ENCODE data around the gene SYCP2. TPM values are rescaled to one million over a fixed set of nuclear protein-coding genes. Genes with fewer than 3 reads are reported as not detected.

Gene SYCP2
- total RNA-seq, 1 donor from 2014 or later, result 1.9 TPM

DNA sequence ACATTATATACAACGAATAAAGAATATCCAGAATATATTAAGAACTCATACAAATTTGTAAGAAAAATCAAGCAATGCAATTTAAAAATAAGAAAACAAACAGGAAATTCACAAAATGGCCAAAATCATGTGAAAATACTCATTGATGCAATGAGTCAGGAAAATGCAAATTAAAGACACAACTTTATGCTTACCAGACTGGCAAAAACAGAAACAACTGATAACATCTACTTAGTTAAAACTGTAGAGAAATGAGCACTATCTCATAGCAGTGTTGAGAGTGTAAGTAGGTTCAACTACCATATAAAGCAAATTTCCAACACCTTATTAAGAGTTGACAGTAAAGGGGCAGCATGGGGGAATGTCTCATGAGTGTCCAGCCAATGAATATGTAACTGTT, 62.3 kb downstream of the SYCP2 start:
- DNase-seq (no peak), ATAC-seq (no peak)
- no peak for TF ChIP-seq CTCF (IDR thresholded peaks at IDR 0.05)
- H3K4me3 ChIP-seq, result no peak overlapping the region
- H3K36me3 ChIP-seq, result no peaks in the 10 kb centered on the region
- no peaks in the 10 kb centered on the region for H3K9me3 ChIP-seq
- no peak overlapping the region for H3K27ac ChIP-seq
- H3K27me3 ChIP-seq, result no peaks in the 10 kb centered on the region
- no peaks in the 10 kb centered on the region for H3K4me1 ChIP-seq
- intact Hi-C loops (cut with DNase I), result no loop called here

GRCh38 chr20:59866338-59866737, 67.1 kb downstream of the SYCP2 start:
- Histone ChIP-seq H3K4me3 (no peak overlapping the region), H3K4me1 (no peaks in the 10 kb centered on the region), H3K27ac (no peak overlapping the region), H3K9me3 (no peaks in the 10 kb centered on the region), H3K27me3 (no peaks in the 10 kb centered on the region), H3K36me3 (no peaks in the 10 kb centered on the region)
- no peak for DNase-seq
- intact Hi-C loops (cut with DNase I), result no loop called here
- no peak for TF ChIP-seq CTCF (IDR thresholded peaks at IDR 0.05)
- no peak for ATAC-seq

DNA sequence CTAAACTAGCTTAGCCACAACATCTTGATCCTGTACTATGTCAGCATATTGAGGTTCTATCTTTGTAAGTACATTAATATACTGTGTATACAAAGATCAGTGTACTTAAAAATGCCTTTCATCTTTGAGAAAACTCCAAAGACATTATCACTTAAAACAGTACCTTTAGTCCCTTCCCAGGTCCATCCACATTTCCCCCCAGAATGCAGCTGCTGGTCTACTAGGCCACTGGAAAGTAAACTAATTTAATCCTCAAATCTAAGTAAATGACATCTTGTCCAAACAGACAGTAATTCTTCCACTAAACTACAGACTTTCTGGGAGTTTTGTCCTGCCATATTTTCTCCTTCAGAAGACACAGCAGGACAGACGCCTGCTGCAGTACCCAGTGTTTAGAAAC, 68.7 kb downstream of the SYCP2 start:
- H3K4me1 ChIP-seq, result no peaks in the 10 kb centered on the region
- no peaks in the 10 kb centered on the region for H3K27me3 ChIP-seq
- H3K9me3 ChIP-seq, result no peaks in the 10 kb centered on the region
- intact Hi-C loops (cut with DNase I), result no loop called here
- H3K36me3 ChIP-seq, result no peaks in the 10 kb centered on the region
- no peak overlapping the region for H3K4me3 ChIP-seq
- TF ChIP-seq CTCF (IDR thresholded peaks at IDR 0.05), result no peak
- H3K27ac ChIP-seq, result no peak overlapping the region
- no peak for DNase-seq
- ATAC-seq, result no peak

DNA sequence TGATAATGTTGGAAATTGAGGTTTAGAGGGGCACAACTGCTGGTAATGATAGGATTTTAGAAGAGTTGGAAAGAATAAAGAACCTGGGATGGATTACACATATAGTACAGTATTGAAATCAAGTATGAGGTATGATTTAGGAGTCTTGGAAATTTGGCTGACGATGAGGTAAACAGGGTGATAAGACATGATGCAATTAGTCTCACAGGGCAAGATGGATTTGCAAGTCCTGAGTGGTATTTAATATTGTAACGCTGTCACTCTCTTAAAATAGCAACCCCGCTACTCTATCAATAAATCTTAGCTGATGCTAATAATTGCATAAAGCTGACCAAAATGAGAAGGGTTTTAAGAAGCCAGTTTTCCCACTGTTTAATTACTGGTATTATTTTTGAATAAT, 70.4 kb downstream of the SYCP2 start:
- intact Hi-C loops (cut with DNase I), result no loop called here
- no peaks in the 10 kb centered on the region for H3K36me3 ChIP-seq
- DNase-seq (no peak), ATAC-seq (no peak)
- H3K9me3 ChIP-seq, result no peaks in the 10 kb centered on the region
- TF ChIP-seq CTCF (IDR thresholded peaks at IDR 0.05), result no peak
- H3K4me1 ChIP-seq, result no peaks in the 10 kb centered on the region
- H3K4me3 ChIP-seq, result no peak overlapping the region
- no peaks in the 10 kb centered on the region for H3K27me3 ChIP-seq
- no peak overlapping the region for H3K27ac ChIP-seq

GRCh38 chr20:59861401-59861800, 72.0 kb downstream of the SYCP2 start:
- intact Hi-C loops (cut with DNase I), result no loop called here
- Histone ChIP-seq H3K27ac (no peak overlapping the region), H3K9me3 (no peaks in the 10 kb centered on the region), H3K4me1 (no peaks in the 10 kb centered on the region), H3K36me3 (no peaks in the 10 kb centered on the region), H3K27me3 (no peaks in the 10 kb centered on the region), H3K4me3 (no peak overlapping the region)
- no peak for TF ChIP-seq CTCF (IDR thresholded peaks at IDR 0.05)
- DNase-seq (no peak), ATAC-seq (no peak)

- H3K27ac ChIP-seq, result no peak overlapping the region
- ATAC-seq, result no peak
- no peak overlapping the region for H3K4me3 ChIP-seq
- DNase-seq, result no peak
- intact Hi-C loops (cut with DNase I), result no loop called here
- no peaks in the 10 kb centered on the region for H3K4me1 ChIP-seq
- no peak for TF ChIP-seq CTCF (IDR thresholded peaks at IDR 0.05)
- no peaks in the 10 kb centered on the region for H3K27me3 ChIP-seq
- H3K9me3 ChIP-seq, result no peaks in the 10 kb centered on the region
- H3K36me3 ChIP-seq, result no peaks in the 10 kb centered on the region
Measured at GRCh38 chr20:59858425-59858824, 75.0 kb downstream of the SYCP2 start.
